Upper lobe of right lung (tissue), 1 donor: ENCODE measurements around the gene TTR. TPM values are rescaled to one million over a fixed set of nuclear protein-coding genes. Genes with fewer than 3 reads are reported as not detected.

Experiments
- ATAC-seq: fragments of 200-7000 bp; cut with Tn5 transposase; one replicate; pipeline ENCODE4 v1.9.1; 2020; ENCODE audit warnings: mild to moderate bottlenecking, moderate library complexity
- DNase-seq: peaks from one replicate; pipeline ENCODE4 v3.0.0-alpha.2; 2020
- H3K27ac ChIP-seq: fragments of 200-600 bp; one replicate; pipeline ENCODE4 v1.8.0; 2022
- H3K27me3 ChIP-seq: fragments of 200-600 bp; one replicate; pipeline ENCODE4 v1.8.0; 2022; ENCODE audit warnings: mild to moderate bottlenecking
- H3K36me3 ChIP-seq: fragments of 200-600 bp; one replicate; pipeline ENCODE4 v1.8.0; 2022
- H3K4me1 ChIP-seq: fragments of 200-600 bp; one replicate; pipeline ENCODE4 v1.8.0; 2022
- H3K4me3 ChIP-seq: fragments of 200-600 bp; one replicate; pipeline ENCODE4 v1.8.0; 2022; ENCODE audit warnings: mild to moderate bottlenecking
- H3K9me3 ChIP-seq: fragments of 200-600 bp; one replicate; pipeline ENCODE4 v1.8.0; 2022
- CTCF ChIP-seq: fragments of 200-600 bp; IDR thresholded peaks from one replicate; pipeline ENCODE4 v1.8.0; 2022; ENCODE audit warnings: antibody characterized with exemption
- intact Hi-C: fragments of 100-400 bp; cut with DNase I; formaldehyde crosslinking; loops from one replicate; pipeline ENCODE4 v1.11.0; 2022
- total RNA-seq: library from RNA; stranded (reverse); fragmentation: NEBNext Ultra II Directional; extraction: Animal tissue kit (Norgen Biotek cat#: 25700); gene quantifications from one replicate; pipeline ENCODE4 v1.2.1, GENCODE V29; 2021
- donor health status: DM: no; HTN: yes; CAD: no; lungs with severe emphysema.

TTR gene
- total RNA-seq, 1 donor from 2014 or later = not detected

GRCh38 chr18:31646332-31647126, 54.9 kb downstream of the TTR start:
- no peak overlapping the region for H3K4me3 ChIP-seq
- DNase-seq (no peak), ATAC-seq (no peak)
- H3K27me3 ChIP-seq = no peaks in the 10 kb centered on the region
- no peaks in the 10 kb centered on the region for H3K9me3 ChIP-seq
- no peaks in the 10 kb centered on the region for H3K4me1 ChIP-seq
- intact Hi-C loops = no loop called here
- no peaks in the 10 kb centered on the region for H3K36me3 ChIP-seq
- H3K27ac ChIP-seq = no peak overlapping the region
- TF ChIP-seq CTCF = no peak

GRCh38 chr18:31647127-31647753, 55.6 kb downstream of the TTR start:
- H3K27me3 ChIP-seq = no peaks in the 10 kb centered on the region
- H3K9me3 ChIP-seq = no peaks in the 10 kb centered on the region
- H3K4me3 ChIP-seq = no peak overlapping the region
- H3K36me3 ChIP-seq = no peaks in the 10 kb centered on the region
- no peak overlapping the region for H3K27ac ChIP-seq
- no peak for TF ChIP-seq CTCF
- intact Hi-C loops = no loop called here
- H3K4me1 ChIP-seq = no peaks in the 10 kb centered on the region
- ATAC-seq (no peak), DNase-seq (no peak)

Other genes with a start within 250 kb of the TTR start
- gene DSG4, start 215.1 kb upstream of the TTR start, total RNA-seq = not detected
- 0.12 TPM for gene DSG3, start 144.1 kb upstream of the TTR start, total RNA-seq
- 34.2 TPM for gene DSG2, start 93.7 kb upstream of the TTR start, total RNA-seq
- 3.5 TPM for gene B4GALT6, start 92.7 kb downstream of the TTR start, total RNA-seq
- gene SLC25A52, start 169.0 kb downstream of the TTR start, total RNA-seq = not detected